OCI-LY1 (cell line): ENCODE measurements around the gene GBF1.

ENCODE experiments used
- H2AFZ ChIP-seq: fragments of 200-600 bp; sonication (generic), shearing (Covaris generic); 2 replicates; pipeline ENCODE4 v1.6.0; 2014; ENCODE audit warnings: antibody characterized with exemption, mild to moderate bottlenecking, low read length
- H3F3A ChIP-seq: fragments of 200-600 bp; sonication (generic), shearing (Covaris generic); 2 replicates; pipeline ENCODE4 v1.6.0; 2014; ENCODE audit warnings: mild to moderate bottlenecking, antibody characterized with exemption, low read length, moderate library complexity; ENCODE audit not compliant: insufficient read depth
- H3K27ac ChIP-seq: fragments of 200-600 bp; sonication (generic); 2 replicates; pipeline ENCODE4 v1.5.1; 2014; ENCODE audit warnings: low read length, mixed run types, mild to moderate bottlenecking, low read depth; ENCODE audit not compliant: poor library complexity, severe bottlenecking
- H3K27me3 ChIP-seq: fragments of 200-600 bp; sonication (generic); 2 replicates; pipeline ENCODE4 v1.6.0; 2014; ENCODE audit warnings: antibody characterized with exemption, mild to moderate bottlenecking, low read length, moderate library complexity; ENCODE audit not compliant: insufficient read depth
- H3K36me3 ChIP-seq: fragments of 200-600 bp; sonication (generic); 2 replicates; pipeline ENCODE4 v1.6.1; 2014; ENCODE audit warnings: mild to moderate bottlenecking, antibody characterized with exemption, low read length, moderate library complexity, mixed read lengths; ENCODE audit not compliant: insufficient read depth
- H3K4me1 ChIP-seq: fragments of 200-600 bp; sonication (generic); 2 replicates; pipeline ENCODE4 v1.5.1; 2014; ENCODE audit warnings: mild to moderate bottlenecking, low read length, moderate library complexity; ENCODE audit not compliant: insufficient read depth, severe bottlenecking
- H3K4me2 ChIP-seq: fragments of 200-600 bp; sonication (generic), shearing (Covaris generic); 2 replicates; pipeline ENCODE4 v1.6.1; 2014; ENCODE audit warnings: low read length
- H3K4me3 ChIP-seq: fragments of 200-600 bp; sonication (generic); 2 replicates; pipeline ENCODE4 v1.5.1; 2014; ENCODE audit warnings: low read length, low read depth, mild to moderate bottlenecking, mixed read lengths; ENCODE audit not compliant: poor library complexity, severe bottlenecking
- H3K79me2 ChIP-seq: fragments of 200-600 bp; shearing (Covaris generic); 2 replicates; pipeline ENCODE4 v1.6.1; 2016; ENCODE audit warnings: mixed run types, low read length, mixed read lengths; ENCODE audit not compliant: insufficient read depth
- H3K9ac ChIP-seq: fragments of 200-600 bp; sonication (generic), shearing (Covaris generic); 2 replicates; pipeline ENCODE4 v1.6.1; 2014; ENCODE audit warnings: mild to moderate bottlenecking, low read length, mixed read lengths
- H3K9me2 ChIP-seq: fragments of 200-600 bp; sonication (generic), shearing (Covaris generic); 2 replicates; pipeline ENCODE4 v1.6.1; 2014; ENCODE audit warnings: low read depth, mild to moderate bottlenecking, low read length, mixed read lengths
- H3K9me3 ChIP-seq: fragments of 200-600 bp; shearing (Covaris generic); 2 replicates; pipeline ENCODE4 v1.6.1; 2014; ENCODE audit warnings: low read length, mixed read lengths
- H4K20me1 ChIP-seq: fragments of 200-600 bp; sonication (generic), shearing (Covaris generic); 2 replicates; pipeline ENCODE4 v1.6.0; 2016; ENCODE audit warnings: mild to moderate bottlenecking, low read length; ENCODE audit not compliant: insufficient read depth
- CTCF ChIP-seq: fragments of 200-600 bp; sonication (generic), shearing (Covaris generic); IDR thresholded peaks from 2 replicates; pipeline ENCODE4 v1.5.1; 2017; ENCODE audit warnings: mild to moderate bottlenecking, antibody characterized with exemption, low read length, moderate library complexity, mixed read lengths
- EZH2 ChIP-seq: fragments of 200-600 bp; sonication (generic), shearing (Covaris generic); IDR thresholded peaks from 2 replicates; pipeline ENCODE4 v1.8.0; 2017; ENCODE audit warnings: borderline replicate concordance, mixed run types, mild to moderate bottlenecking, antibody characterized with exemption, low read length, moderate library complexity, mixed read lengths

GBF1 gene

GRCh38 chr10:102222797-102223196 is 22.5 kb upstream of the GBF1 start:
- H4K20me1 ChIP-seq = no peaks in the 10 kb centered on the region
- no peaks in the 10 kb centered on the region for H3K79me2 ChIP-seq
- H3F3A ChIP-seq = no peaks in the 10 kb centered on the region
- TF ChIP-seq CTCF (no peak), EZH2 (no peak)
- peaks cover 5% of the 10 kb centered on the region for H3K4me1 ChIP-seq
- H3K4me3 ChIP-seq = no peak overlapping the region
- no peak overlapping the region for H3K4me2 ChIP-seq
- no peaks in the 10 kb centered on the region for H3K9me2 ChIP-seq
- no peak overlapping the region for H3K27ac ChIP-seq
- no peaks in the 10 kb centered on the region for H3K9me3 ChIP-seq
- H3K9ac ChIP-seq = no peak overlapping the region
- no peaks in the 10 kb centered on the region for H3K27me3 ChIP-seq
- no peak overlapping the region for H2AFZ ChIP-seq
- no peaks in the 10 kb centered on the region for H3K36me3 ChIP-seq

GRCh38 chr10:102225646-102226541 is 19.4 kb upstream of the GBF1 start, which contains the start of gene ELOVL3:
Gene ELOVL3 (plus strand): TSS chr10:102226299. CDS start chr10:102226549, 250 bp downstream.
- Histone ChIP-seq H2AFZ (no peak within 1 kb of the TSS), H3F3A (no peaks in the 10 kb centered on the region), H3K27me3 (no peaks in the 10 kb centered on the region), H3K79me2 (no peaks in the 10 kb centered on the region), H3K36me3 (no peaks in the 10 kb centered on the region), H4K20me1 (no peaks in the 10 kb centered on the region), H3K4me3 (peak within 1 kb of the TSS; percentile 47), H3K9me2 (no peaks in the 10 kb centered on the region), H3K9ac (peak within 1 kb of the TSS; percentile 32; the same call in 1 of the 2 replicates), H3K27ac (no peak within 1 kb of the TSS), H3K4me2 (peak within 1 kb of the TSS; percentile 63), H3K4me1 (peaks cover 12% of the 10 kb centered on the region), H3K9me3 (no peaks in the 10 kb centered on the region)
- TF ChIP-seq EZH2 (no peak), CTCF (no peak)

- Histone ChIP-seq H3K9me3 (no peaks in the 10 kb centered on the region), H4K20me1 (no peaks in the 10 kb centered on the region), H2AFZ (no peak overlapping the region), H3K27ac (no peak overlapping the region), H3K79me2 (no peaks in the 10 kb centered on the region), H3F3A (no peaks in the 10 kb centered on the region), H3K9me2 (no peaks in the 10 kb centered on the region), H3K36me3 (no peaks in the 10 kb centered on the region), H3K27me3 (no peaks in the 10 kb centered on the region), H3K9ac (no peak overlapping the region), H3K4me1 (peaks cover 12% of the 10 kb centered on the region), H3K4me2 (peak overlapping the region; percentile 63), H3K4me3 (peak overlapping the region; percentile 47)
- TF ChIP-seq EZH2 (no peak), CTCF (no peak)
Observed at GRCh38 chr10:102226542-102226870, 18.8 kb upstream of the GBF1 start.
